GM12891 (cell line): ENCODE results near the gene CHCHD4. TPM values are rescaled to one million over a fixed set of nuclear protein-coding genes. Genes with fewer than 3 reads are reported as not detected.

ENCODE experiments used
- DNase-seq: peaks from one replicate; pipeline ENCODE4 v3.0.0; 2011; ENCODE audit warnings: low spot score; ENCODE audit not compliant: insufficient read length
- FAIRE-seq: peaks from 2 replicates; lab custom pipeline; 2011; peaks lifted over from hg19 to GRCh38; lab: Jason Lieb, UNC
- PAX5 ChIP-seq: IDR thresholded peaks from 2 replicates; pipeline ENCODE4 v1.6.1; 2011; ENCODE audit warnings: low read length, moderate library complexity, mild to moderate bottlenecking; ENCODE audit not compliant: insufficient read depth, severe bottlenecking
- POLR2A ChIP-seq: IDR thresholded peaks from 2 replicates; pipeline ENCODE4 v1.6.1; 2011; ENCODE audit warnings: low read depth, low read length, control low read depth
- POLR2AphosphoS5 ChIP-seq: IDR thresholded peaks from 2 replicates; pipeline ENCODE4 v1.6.1; 2011; ENCODE audit warnings: low read depth, low read length, control low read depth
- POU2F2 ChIP-seq: IDR thresholded peaks from 2 replicates; pipeline ENCODE4 v1.6.1; 2011; ENCODE audit warnings: low read depth, mild to moderate bottlenecking, control low read depth, low read length, moderate library complexity
- SPI1 ChIP-seq: IDR thresholded peaks from 2 replicates; pipeline ENCODE4 v1.6.1; 2011; ENCODE audit warnings: low read depth, low read length, control low read depth
- TAF1 ChIP-seq: IDR thresholded peaks from 2 replicates; pipeline ENCODE4 v1.6.1; 2011; ENCODE audit warnings: low read depth, low read length, control low read depth
- polyA plus RNA-seq: library from polyadenylated mRNA; unstranded; fragments of >200 nt; gene quantifications from one replicate; pipeline ENCODE4 v1.2.1, GENCODE V29; 2012; ENCODE audit warnings: low read depth, missing spikeins, inconsistent platforms; ENCODE audit not compliant: missing spikeins

CHCHD4 gene
- 11.4 TPM for polyA plus RNA-seq

- FAIRE-seq (peak; percentile 79), DNase-seq (peak; percentile 98)
- TF ChIP-seq TAF1: peak; percentile 45
- peak; percentile 12; the same call in 1 of the 2 replicates for TF ChIP-seq POLR2AphosphoS5
- TF ChIP-seq POLR2A: no peak
Measured at GRCh38 chr3:14124615-14125192, at the start of gene CHCHD4, which contains the start of gene TMEM43. Gene CHCHD4, minus strand, starts transcription at chr3:14124870. Its CDS starts 194 bp downstream, at chr3:14124676. Gene TMEM43, plus strand, starts transcription at chr3:14125052. Its CDS starts 142 bp downstream, at chr3:14125194.

DNA sequence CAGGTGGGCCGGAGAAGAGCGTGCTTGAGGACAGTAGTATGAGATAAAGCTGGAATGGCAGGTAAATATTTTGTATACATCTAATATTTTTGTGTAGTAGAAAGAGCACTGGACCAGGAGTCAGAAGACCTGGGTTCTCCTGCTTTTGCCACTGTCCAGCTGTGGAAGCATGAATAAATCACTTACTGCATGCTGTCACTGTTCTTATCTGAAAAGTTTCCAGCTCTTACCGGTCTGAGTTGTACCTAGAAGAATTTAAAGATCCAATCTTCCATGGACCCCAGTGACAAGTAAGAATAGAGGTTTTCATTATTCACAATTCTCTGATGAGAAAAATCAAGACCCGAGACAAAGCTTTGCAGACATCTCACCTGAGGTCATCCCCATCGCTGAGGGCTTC lies 47.8 kb upstream of the CHCHD4 start:
- no peak for DNase-seq
- no peak for FAIRE-seq
- TF ChIP-seq SPI1 (no peak), POLR2A (no peak), POLR2AphosphoS5 (no peak), PAX5 (no peak), POU2F2 (no peak), TAF1 (no peak)

DNA sequence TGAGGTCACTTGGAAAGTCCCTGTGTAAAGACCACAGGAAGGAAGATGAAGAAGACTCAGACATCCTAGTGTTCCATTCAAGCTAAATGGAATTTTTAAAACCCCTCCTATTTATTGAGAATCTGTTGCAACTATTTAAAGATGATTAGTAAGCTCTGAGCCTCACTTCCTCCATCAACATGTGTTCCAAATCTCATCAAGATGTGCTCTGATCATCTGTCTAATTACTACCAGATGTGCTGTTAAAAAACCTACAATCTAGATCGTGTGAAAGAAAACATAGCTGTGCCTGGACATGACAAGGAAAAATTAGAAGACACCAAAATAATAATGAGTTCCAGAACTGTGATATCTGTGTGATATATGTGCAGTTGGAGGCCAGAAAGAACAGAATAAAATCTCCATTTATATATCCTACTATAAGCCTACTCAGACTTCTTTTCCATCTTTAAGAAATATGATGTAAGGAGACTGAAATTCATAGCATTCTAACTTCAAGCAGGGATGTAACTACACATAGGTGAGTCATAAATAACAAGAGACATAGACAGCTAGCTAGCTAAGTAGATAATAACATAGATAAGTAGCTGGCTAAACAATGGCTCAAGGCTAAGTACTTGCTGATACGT lies 46.0 kb upstream of the CHCHD4 start:
- no peak for FAIRE-seq
- DNase-seq: no peak
- TF ChIP-seq POU2F2: no peak
- TF ChIP-seq PAX5: no peak
- no peak for TF ChIP-seq SPI1
- TF ChIP-seq POLR2A: no peak
- TF ChIP-seq POLR2AphosphoS5: no peak
- TF ChIP-seq TAF1: no peak

GRCh38 chr3:14169871-14170270 lies 45.2 kb upstream of the CHCHD4 start:
- DNase-seq (no peak), FAIRE-seq (no peak)
- TF ChIP-seq POLR2A (no peak), PAX5 (no peak), POLR2AphosphoS5 (no peak), TAF1 (no peak), SPI1 (no peak), POU2F2 (no peak)

- no peak for FAIRE-seq
Measured at GRCh38 chr3:14169435-14169834, 44.8 kb upstream of the CHCHD4 start.

DNA sequence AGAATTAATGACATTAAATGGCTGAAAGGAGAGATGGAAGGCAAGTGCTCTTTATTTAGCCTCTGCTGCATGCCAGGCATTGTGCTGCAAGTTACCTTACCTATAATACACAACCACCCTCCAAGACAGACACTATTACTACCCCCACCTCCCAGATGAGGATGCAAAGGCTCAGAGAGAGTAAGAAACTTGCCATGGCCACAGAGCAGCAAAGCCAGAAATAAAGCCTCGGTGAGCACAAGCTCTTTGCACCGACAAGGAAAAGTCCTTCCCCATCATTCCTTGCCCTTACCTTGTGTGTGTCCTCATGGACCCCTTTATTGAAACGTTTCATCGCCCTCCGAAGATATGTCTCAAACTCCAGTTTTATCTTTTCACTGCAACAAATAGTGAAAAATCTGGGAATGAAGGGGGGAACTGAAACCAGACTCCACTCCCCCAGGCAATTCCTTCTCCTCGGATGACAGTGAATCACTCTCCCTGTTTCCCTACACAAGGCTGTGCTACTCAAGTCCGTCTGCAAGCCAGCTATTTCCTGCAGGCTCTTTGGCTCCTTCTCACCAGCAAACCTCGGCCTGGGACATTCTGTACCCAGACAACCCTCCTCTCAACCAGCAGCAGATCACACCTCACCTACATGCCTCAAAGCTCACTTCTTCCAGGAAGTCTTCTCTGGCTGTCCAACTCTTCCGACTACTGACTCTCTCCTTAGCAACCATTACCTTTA lies 42.4 kb upstream of the CHCHD4 start:
- FAIRE-seq (no peak), DNase-seq (no peak)
- no peak for TF ChIP-seq POLR2AphosphoS5
- no peak for TF ChIP-seq PAX5
- no peak for TF ChIP-seq POU2F2
- no peak for TF ChIP-seq POLR2A
- TF ChIP-seq SPI1: no peak
- TF ChIP-seq TAF1: no peak

More at GRCh38 chr3:14169435-14169834, 44.8 kb upstream of the CHCHD4 start:
- TF ChIP-seq TAF1 (no peak), SPI1 (no peak), POU2F2 (no peak), POLR2A (no peak), PAX5 (no peak), POLR2AphosphoS5 (no peak)
- DNase-seq: no peak

DNA sequence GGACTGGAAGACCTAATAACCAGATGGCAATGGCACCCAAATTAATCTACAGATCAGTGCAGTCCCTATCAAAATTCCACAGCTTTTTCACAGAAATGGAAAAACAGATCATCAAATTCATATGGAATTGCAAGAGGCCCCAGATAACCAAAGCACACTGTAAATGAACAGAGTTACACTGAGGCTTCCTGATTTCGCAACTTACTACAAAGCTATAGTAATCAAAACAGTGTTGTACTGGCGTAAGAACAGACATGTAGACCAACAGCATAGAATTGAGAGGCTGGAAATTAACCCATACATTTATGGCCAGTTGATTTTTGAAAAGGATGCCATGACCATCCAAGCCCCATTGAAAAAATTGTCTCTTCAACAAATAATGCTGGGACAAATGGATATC lies 37.5 kb upstream of the CHCHD4 start:
- TF ChIP-seq TAF1 (no peak), POU2F2 (no peak), POLR2AphosphoS5 (no peak), PAX5 (no peak), SPI1 (no peak), POLR2A (no peak)
- DNase-seq: no peak

GRCh38 chr3:14161282-14161681 lies 36.6 kb upstream of the CHCHD4 start:
- no peak for TF ChIP-seq TAF1
- no peak for TF ChIP-seq SPI1
- no peak for TF ChIP-seq POLR2AphosphoS5
- no peak for TF ChIP-seq POU2F2
- TF ChIP-seq POLR2A: no peak
- TF ChIP-seq PAX5: no peak
- DNase-seq: no peak
- FAIRE-seq: no peak

More for the DNA sequence above, 37.5 kb upstream of the CHCHD4 start:
- no peak for FAIRE-seq

GRCh38 chr3:14159426-14159825 lies 34.8 kb upstream of the CHCHD4 start:
- FAIRE-seq: no peak
- TF ChIP-seq POU2F2 (no peak), SPI1 (no peak), TAF1 (no peak), POLR2AphosphoS5 (no peak)
- DNase-seq: no peak
